GM12891 (cell line): ENCODE results near the gene NFKBIE.

Experiments
- POLR2A ChIP-seq: IDR thresholded peaks from 2 replicates; pipeline ENCODE4 v1.6.1; 2011; ENCODE audit warnings: low read depth, low read length, control low read depth
- POLR2AphosphoS5 ChIP-seq: IDR thresholded peaks from 2 replicates; pipeline ENCODE4 v1.6.1; 2011; ENCODE audit warnings: low read depth, low read length, control low read depth
- SPI1 ChIP-seq: IDR thresholded peaks from 2 replicates; pipeline ENCODE4 v1.6.1; 2011; ENCODE audit warnings: low read depth, low read length, control low read depth
- TAF1 ChIP-seq: IDR thresholded peaks from 2 replicates; pipeline ENCODE4 v1.6.1; 2011; ENCODE audit warnings: low read depth, low read length, control low read depth

- TF ChIP-seq POLR2A (no peak), TAF1 (no peak), POLR2AphosphoS5 (no peak), SPI1 (no peak)
Observed at GRCh38 chr6:44261581-44261980, 3.8 kb downstream of the NFKBIE start.
